K562 (cell line): Measurements from ENCODE around the gene CHCHD6. TPM values are rescaled to one million over a fixed set of nuclear protein-coding genes. Genes with fewer than 3 reads are reported as not detected.

Source experiments
- CHD2 ChIP-seq: IDR thresholded peaks from 2 replicates; pipeline ENCODE4 v1.6.1; 2011; ENCODE audit warnings: low read depth, low read length
- CSDE1 ChIP-seq, 2 experiments: fragments of 450-650 bp; IDR thresholded peaks; 2 replicates each; pipeline ENCODE4 v1.6.1; 2016; ENCODE audit warnings: mild to moderate bottlenecking in 1 of 2
- ILK ChIP-seq: fragments of 450-650 bp; IDR thresholded peaks from 2 replicates; pipeline ENCODE4 v1.6.1; 2016; ENCODE audit warnings: missing genetic modification characterization, low read depth, mild to moderate bottlenecking, missing compliant biosample characterization, moderate library complexity, borderline replicate concordance
- PHF21A ChIP-seq: fragments of 450-650 bp; IDR thresholded peaks from 2 replicates; pipeline ENCODE4 v1.6.1; 2017; ENCODE audit warnings: low read depth, borderline replicate concordance
- RBM15 ChIP-seq: fragments of 200-400 bp; formaldehyde crosslinking; IDR thresholded peaks from 2 replicates; pipeline ENCODE4 v1.6.1; 2018; ENCODE audit warnings: mild to moderate bottlenecking, low read length, moderate library complexity; ENCODE audit not compliant: insufficient read depth
- RBM17 ChIP-seq: fragments of 200-400 bp; formaldehyde crosslinking; IDR thresholded peaks from 2 replicates; pipeline ENCODE4 v1.6.1; 2017; ENCODE audit warnings: low read depth, mild to moderate bottlenecking, low read length, borderline replicate concordance
- RNF2 ChIP-seq: sonication (generic); IDR thresholded peaks from 2 replicates; pipeline ENCODE4 v1.6.1; 2016
- SMAD4 ChIP-seq: fragments of 250-450 bp; sonication (Bioruptor Pico); conservative IDR thresholded peaks from 2 replicates; pipeline ENCODE4 v1.8.0; 2021; ENCODE audit warnings: inconsistent platforms, mild to moderate bottlenecking, moderate library complexity
- SRSF7 ChIP-seq: fragments of 200-400 bp; formaldehyde crosslinking; optimal IDR thresholded peaks from 2 replicates; pipeline ENCODE3; 2017; ENCODE audit warnings: mild to moderate bottlenecking, low read depth, low read length
- TAF15 ChIP-seq: fragments of 200-400 bp; formaldehyde crosslinking; IDR thresholded peaks from 2 replicates; pipeline ENCODE4 v1.6.1; 2017; ENCODE audit warnings: mild to moderate bottlenecking, low read depth, low read length, moderate library complexity
- ZKSCAN3 ChIP-seq: fragments of 250-450 bp; sonication (Bioruptor Pico); IDR thresholded peaks from 2 replicates; pipeline ENCODE4 v1.4.0; 2020
- ZNF764 ChIP-seq: fragments of 250-450 bp; sonication (Bioruptor Pico); IDR thresholded peaks from 2 replicates; pipeline ENCODE4 v1.4.0; 2020; ENCODE audit warnings: low read depth, mild to moderate bottlenecking, moderate library complexity
- polyA plus RNA-seq, 8 experiments: library from polyadenylated mRNA; depleted of rRNA in 4 of 8; stranded (reverse) in 5 of 8; unstranded in 3 of 8; fragments of >200 nt; fragmentation: Nextera tagmentation in 2 of 8; fragmentation: Illumina TruSeq in 1 of 8; extraction: Ambion mirVana in 2 of 8; extraction: Trizol in 1 of 8; gene quantifications; 2 replicates each; pipeline versions ENCODE4 v1.2.1 to v1.2.3, GENCODE V29; 2011 to 2014; ENCODE audit warnings: inconsistent platforms in 1 of 8, missing spikeins in 1 of 8
- total RNA-seq, 7 experiments: library from RNA; depleted of rRNA in 6 of 7; stranded (reverse); fragments of >200 nt in 6 of 7; fragmentation: Illumina TruSeq in 2 of 7; extraction: Trizol in 2 of 7; gene quantifications; 2 replicates each; pipeline versions ENCODE4 v1.2.1 to v1.2.3, GENCODE V29; 2011 to 2021; ENCODE audit warnings: low replicate concordance in 1 of 7
- TF ChIP-seq, protein P1 (sequence below): fragments of 450-650 bp; IDR thresholded peaks from 2 replicates; pipeline ENCODE4 v1.6.1; 2017; ENCODE audit warnings: antibody characterized with exemption, mild to moderate bottlenecking
- TF ChIP-seq, protein P2 (sequence below): fragments of 450-650 bp; IDR thresholded peaks from 2 replicates; pipeline ENCODE4 v1.6.1; 2016; ENCODE audit warnings: antibody characterized with exemption
- TF ChIP-seq, protein P3 (sequence below): sonication (generic); formaldehyde crosslinking; IDR thresholded peaks from 2 replicates; pipeline ENCODE4 v1.9.0; 2022; ENCODE audit warnings: mild to moderate bottlenecking, missing genetic modification reagents
- TF ChIP-seq, protein P4 (sequence below), 2 experiments: IDR thresholded peaks; 2 replicates each; pipeline ENCODE4 v1.6.1; 2011; ENCODE audit warnings: borderline replicate concordance in 1 of 2, control low read depth in 1 of 2, low read depth in 1 of 2, low read length in 1 of 2, mild to moderate bottlenecking in 1 of 2, mixed read lengths in 1 of 2, moderate library complexity in 1 of 2; ENCODE audit not compliant: insufficient read depth in 1 of 2, insufficient read length in 1 of 2, poor library complexity in 1 of 2, severe bottlenecking in 1 of 2; ENCODE audit errors: extremely low read depth in 1 of 2
- TF ChIP-seq, protein P5 (sequence below): fragments of 450-650 bp; IDR thresholded peaks from 2 replicates; pipeline ENCODE4 v1.6.1; 2016; ENCODE audit warnings: mild to moderate bottlenecking

Gene CHCHD6
- total and polyA plus RNA-seq, 9 of the 15 experiments (the other 6 are each of a cell fraction or from before 2014, with no cell fraction given): 4.6 to 18.6 (median 10.9) TPM

DNA sequence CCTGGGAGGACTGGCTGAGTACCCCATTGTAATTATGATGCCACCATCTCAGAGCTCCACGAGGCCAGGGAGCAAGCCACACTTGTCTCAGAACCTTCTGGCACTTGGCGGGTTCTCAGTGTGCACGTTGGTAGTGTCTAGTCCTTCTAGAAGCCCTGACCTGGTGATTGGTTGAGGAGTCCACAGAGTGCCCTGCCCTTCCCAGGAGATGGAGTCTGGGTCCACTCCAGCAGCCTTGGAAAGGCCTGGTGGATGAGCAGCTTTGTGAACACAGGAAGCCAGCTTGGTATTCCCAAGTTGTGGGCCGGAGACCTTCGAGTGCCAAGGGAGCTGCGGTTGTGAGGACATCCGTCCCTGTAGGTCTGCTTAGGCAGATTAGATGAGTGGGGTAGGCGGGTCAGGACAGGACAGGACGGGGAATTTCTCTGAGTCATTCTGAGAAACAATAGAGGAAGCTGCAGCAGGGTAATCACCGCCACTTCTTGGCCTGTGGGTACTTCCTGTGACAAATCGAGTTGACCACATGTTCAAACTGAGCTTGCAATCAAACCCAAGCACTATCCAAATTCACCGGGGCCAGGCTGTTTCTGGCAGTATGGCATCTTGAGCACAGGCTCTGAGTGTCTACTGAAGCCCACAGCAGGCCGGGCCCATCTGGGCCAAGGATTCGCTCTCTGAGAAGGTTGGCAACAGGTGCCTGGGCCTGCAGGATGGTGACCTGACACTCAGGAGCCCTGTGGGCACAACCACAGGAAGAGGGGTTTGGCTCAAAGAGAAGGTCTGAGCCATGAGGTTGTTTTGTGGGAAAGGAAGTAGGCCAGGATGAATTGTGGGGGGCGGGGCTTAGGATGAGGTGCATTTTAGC, 207.4 kb downstream of the CHCHD6 start (continued):
- TF ChIP-seq, protein P1, sequence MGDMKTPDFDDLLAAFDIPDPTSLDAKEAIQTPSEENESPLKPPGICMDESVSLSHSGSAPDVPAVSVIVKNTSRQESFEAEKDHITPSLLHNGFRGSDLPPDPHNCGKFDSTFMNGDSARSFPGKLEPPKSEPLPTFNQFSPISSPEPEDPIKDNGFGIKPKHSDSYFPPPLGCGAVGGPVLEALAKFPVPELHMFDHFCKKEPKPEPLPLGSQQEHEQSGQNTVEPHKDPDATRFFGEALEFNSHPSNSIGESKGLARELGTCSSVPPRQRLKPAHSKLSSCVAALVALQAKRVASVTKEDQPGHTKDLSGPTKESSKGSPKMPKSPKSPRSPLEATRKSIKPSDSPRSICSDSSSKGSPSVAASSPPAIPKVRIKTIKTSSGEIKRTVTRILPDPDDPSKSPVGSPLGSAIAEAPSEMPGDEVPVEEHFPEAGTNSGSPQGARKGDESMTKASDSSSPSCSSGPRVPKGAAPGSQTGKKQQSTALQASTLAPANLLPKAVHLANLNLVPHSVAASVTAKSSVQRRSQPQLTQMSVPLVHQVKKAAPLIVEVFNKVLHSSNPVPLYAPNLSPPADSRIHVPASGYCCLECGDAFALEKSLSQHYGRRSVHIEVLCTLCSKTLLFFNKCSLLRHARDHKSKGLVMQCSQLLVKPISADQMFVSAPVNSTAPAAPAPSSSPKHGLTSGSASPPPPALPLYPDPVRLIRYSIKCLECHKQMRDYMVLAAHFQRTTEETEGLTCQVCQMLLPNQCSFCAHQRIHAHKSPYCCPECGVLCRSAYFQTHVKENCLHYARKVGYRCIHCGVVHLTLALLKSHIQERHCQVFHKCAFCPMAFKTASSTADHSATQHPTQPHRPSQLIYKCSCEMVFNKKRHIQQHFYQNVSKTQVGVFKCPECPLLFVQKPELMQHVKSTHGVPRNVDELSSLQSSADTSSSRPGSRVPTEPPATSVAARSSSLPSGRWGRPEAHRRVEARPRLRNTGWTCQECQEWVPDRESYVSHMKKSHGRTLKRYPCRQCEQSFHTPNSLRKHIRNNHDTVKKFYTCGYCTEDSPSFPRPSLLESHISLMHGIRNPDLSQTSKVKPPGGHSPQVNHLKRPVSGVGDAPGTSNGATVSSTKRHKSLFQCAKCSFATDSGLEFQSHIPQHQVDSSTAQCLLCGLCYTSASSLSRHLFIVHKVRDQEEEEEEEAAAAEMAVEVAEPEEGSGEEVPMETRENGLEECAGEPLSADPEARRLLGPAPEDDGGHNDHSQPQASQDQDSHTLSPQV: peak; percentile 98
- TF ChIP-seq RBM17 (no peak), ILK (no peak), SMAD4 (peak; percentile 89), SRSF7 (no peak), RBM15 (no peak), CSDE1 (IDR thresholded peaks at IDR 0.05) (no peak), PHF21A (no peak), CHD2 (no peak), ZNF764 (CRISPR knock-in tag) (no peak), ZKSCAN3 (no peak), RNF2 (peak; percentile 98), TAF15 (no peak)
- TF ChIP-seq, protein P2, sequence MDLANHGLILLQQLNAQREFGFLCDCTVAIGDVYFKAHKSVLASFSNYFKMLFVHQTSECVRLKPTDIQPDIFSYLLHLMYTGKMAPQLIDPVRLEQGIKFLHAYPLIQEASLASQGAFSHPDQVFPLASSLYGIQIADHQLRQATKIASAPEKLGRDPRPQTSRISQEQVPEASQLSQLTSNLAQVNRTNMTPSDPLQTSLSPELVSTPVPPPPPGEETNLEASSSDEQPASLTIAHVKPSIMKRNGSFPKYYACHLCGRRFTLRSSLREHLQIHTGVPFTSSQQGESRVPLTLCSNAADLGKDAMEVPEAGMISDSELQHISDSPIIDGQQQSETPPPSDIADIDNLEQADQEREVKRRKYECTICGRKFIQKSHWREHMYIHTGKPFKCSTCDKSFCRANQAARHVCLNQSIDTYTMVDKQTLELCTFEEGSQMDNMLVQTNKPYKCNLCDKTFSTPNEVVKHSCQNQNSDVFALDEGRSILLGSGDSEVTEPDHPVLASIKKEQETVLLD: peak; percentile 65; the same call in 1 of the 2 replicates
- TF ChIP-seq, protein P3, sequence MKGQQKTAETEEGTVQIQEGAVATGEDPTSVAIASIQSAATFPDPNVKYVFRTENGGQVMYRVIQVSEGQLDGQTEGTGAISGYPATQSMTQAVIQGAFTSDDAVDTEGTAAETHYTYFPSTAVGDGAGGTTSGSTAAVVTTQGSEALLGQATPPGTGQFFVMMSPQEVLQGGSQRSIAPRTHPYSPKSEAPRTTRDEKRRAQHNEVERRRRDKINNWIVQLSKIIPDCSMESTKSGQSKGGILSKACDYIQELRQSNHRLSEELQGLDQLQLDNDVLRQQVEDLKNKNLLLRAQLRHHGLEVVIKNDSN (CRISPR knock-in tag): no peak
- TF ChIP-seq, protein P4, sequence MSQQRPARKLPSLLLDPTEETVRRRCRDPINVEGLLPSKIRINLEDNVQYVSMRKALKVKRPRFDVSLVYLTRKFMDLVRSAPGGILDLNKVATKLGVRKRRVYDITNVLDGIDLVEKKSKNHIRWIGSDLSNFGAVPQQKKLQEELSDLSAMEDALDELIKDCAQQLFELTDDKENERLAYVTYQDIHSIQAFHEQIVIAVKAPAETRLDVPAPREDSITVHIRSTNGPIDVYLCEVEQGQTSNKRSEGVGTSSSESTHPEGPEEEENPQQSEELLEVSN (IDR thresholded peaks at IDR 0.05; ENCODE audit: borderline replicate concordance in 1 of 2, extremely low read depth in 1 of 2, insufficient read depth in 1 of 2, insufficient read length in 1 of 2, low read depth in 1 of 2, low read length in 1 of 2, poor library complexity in 1 of 2, severe bottlenecking in 1 of 2): no peak
- TF ChIP-seq, protein P5, sequence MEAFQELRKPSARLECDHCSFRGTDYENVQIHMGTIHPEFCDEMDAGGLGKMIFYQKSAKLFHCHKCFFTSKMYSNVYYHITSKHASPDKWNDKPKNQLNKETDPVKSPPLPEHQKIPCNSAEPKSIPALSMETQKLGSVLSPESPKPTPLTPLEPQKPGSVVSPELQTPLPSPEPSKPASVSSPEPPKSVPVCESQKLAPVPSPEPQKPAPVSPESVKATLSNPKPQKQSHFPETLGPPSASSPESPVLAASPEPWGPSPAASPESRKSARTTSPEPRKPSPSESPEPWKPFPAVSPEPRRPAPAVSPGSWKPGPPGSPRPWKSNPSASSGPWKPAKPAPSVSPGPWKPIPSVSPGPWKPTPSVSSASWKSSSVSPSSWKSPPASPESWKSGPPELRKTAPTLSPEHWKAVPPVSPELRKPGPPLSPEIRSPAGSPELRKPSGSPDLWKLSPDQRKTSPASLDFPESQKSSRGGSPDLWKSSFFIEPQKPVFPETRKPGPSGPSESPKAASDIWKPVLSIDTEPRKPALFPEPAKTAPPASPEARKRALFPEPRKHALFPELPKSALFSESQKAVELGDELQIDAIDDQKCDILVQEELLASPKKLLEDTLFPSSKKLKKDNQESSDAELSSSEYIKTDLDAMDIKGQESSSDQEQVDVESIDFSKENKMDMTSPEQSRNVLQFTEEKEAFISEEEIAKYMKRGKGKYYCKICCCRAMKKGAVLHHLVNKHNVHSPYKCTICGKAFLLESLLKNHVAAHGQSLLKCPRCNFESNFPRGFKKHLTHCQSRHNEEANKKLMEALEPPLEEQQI: peak; percentile 52; the same call in 1 of the 2 replicates
